ENCODE measurements around the gene CRYBA2. TPM values are rescaled to one million over a fixed set of nuclear protein-coding genes. Genes with fewer than 3 reads are reported as not detected.

CRYBA2 gene
- total and polyA plus RNA-seq, 9 of the 15 experiments (the other 6 are each of a cell fraction or from before 2014, with no cell fraction given): 0.11 to 1.8 (median 0.62) TPM; not detected in 5

DNA sequence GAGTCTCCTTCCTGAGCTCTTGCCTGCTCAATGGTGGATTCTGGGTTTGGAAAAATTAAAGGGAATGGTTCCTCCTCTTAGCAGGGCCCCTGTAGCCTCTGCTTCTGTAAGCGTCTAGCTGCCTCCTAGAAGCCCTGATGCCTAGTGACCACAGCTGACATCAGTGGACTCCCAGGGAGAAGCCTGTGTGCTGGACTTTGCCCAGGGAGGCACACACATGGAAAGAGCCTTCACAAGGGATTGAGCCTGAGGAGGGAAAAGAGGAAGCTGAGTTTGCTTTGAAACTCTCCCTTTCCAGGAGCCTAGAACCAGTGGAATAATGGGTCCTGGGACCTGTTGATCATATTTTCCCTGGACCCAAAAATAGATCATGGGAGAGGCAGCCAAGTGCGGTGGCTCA lies 49.5 kb upstream of the CRYBA2 start:
- Histone ChIP-seq H3K9me1 (ENCODE audit: control insufficient read depth, insufficient read depth, low read length) (peaks cover 3% of the 10 kb centered on the region), H3K27ac (ENCODE audit: extremely low read depth, low read depth, low read length) (no peak overlapping the region), H3K4me2 (ENCODE audit: insufficient read depth, low read length) (no peak overlapping the region), H3K9ac (ENCODE audit: insufficient read depth in 1 of 2, low read depth in 2 of 2, low read length in 2 of 2) (no peak overlapping the region), H3K4me3 (no peak overlapping the region), H3K36me3 (ENCODE audit: control insufficient read depth, insufficient read depth, low read length) (no peaks in the 10 kb centered on the region), H2AFZ (ENCODE audit: low read depth, low read length) (no peak overlapping the region), H4K20me1 (replicated peaks; ENCODE audit: control insufficient read depth, insufficient read depth, low read length) (no peaks in the 10 kb centered on the region), H3K79me2 (ENCODE audit: control insufficient read depth, insufficient read depth, low read length) (no peaks in the 10 kb centered on the region), H3K27me3 (ENCODE audit: control insufficient read depth in 2 of 2, insufficient read depth in 2 of 2, low read length in 2 of 2) (peaks cover 3 to 24% of the 10 kb centered on the region in 2 experiments; a peak in 3 of 5 replicates), H3K9me3 (replicated peaks; ENCODE audit: control insufficient read depth, insufficient read depth, low read depth, low read length) (no peaks in the 10 kb centered on the region), H3K4me1 (replicated peaks in 1 of 2; ENCODE audit: control insufficient read depth in 2 of 2, insufficient read depth in 2 of 2, low read length in 2 of 2) (no peaks in the 10 kb centered on the region)
- CTCF ChIA-PET (ENCODE audit: low intra/inter-chr PET ratio): no interaction called here
- BruUV-seq (replicated peaks): no TSS peak
- 5% methylated on average over 2 of the region's 2 CpGs for WGBS (ENCODE audit: insufficient coverage, low coverage, missing lambda C conversion rate)
- DNase-seq (ENCODE audit: extremely low read depth in 1 of 4, low spot score in 3 of 4): no peak
- ATAC-seq: no peak
- TF ChIP-seq ADNP (tag; IDR thresholded peaks at IDR 0.05) (no peak), LEF1 (IDR thresholded peaks at IDR 0.05) (no peak), HNRNPK (IDR thresholded peaks at IDR 0.05; ENCODE audit: low read depth, low read length, poor library complexity, severe bottlenecking) (no peak)
- TF ChIP-seq, protein P1, sequence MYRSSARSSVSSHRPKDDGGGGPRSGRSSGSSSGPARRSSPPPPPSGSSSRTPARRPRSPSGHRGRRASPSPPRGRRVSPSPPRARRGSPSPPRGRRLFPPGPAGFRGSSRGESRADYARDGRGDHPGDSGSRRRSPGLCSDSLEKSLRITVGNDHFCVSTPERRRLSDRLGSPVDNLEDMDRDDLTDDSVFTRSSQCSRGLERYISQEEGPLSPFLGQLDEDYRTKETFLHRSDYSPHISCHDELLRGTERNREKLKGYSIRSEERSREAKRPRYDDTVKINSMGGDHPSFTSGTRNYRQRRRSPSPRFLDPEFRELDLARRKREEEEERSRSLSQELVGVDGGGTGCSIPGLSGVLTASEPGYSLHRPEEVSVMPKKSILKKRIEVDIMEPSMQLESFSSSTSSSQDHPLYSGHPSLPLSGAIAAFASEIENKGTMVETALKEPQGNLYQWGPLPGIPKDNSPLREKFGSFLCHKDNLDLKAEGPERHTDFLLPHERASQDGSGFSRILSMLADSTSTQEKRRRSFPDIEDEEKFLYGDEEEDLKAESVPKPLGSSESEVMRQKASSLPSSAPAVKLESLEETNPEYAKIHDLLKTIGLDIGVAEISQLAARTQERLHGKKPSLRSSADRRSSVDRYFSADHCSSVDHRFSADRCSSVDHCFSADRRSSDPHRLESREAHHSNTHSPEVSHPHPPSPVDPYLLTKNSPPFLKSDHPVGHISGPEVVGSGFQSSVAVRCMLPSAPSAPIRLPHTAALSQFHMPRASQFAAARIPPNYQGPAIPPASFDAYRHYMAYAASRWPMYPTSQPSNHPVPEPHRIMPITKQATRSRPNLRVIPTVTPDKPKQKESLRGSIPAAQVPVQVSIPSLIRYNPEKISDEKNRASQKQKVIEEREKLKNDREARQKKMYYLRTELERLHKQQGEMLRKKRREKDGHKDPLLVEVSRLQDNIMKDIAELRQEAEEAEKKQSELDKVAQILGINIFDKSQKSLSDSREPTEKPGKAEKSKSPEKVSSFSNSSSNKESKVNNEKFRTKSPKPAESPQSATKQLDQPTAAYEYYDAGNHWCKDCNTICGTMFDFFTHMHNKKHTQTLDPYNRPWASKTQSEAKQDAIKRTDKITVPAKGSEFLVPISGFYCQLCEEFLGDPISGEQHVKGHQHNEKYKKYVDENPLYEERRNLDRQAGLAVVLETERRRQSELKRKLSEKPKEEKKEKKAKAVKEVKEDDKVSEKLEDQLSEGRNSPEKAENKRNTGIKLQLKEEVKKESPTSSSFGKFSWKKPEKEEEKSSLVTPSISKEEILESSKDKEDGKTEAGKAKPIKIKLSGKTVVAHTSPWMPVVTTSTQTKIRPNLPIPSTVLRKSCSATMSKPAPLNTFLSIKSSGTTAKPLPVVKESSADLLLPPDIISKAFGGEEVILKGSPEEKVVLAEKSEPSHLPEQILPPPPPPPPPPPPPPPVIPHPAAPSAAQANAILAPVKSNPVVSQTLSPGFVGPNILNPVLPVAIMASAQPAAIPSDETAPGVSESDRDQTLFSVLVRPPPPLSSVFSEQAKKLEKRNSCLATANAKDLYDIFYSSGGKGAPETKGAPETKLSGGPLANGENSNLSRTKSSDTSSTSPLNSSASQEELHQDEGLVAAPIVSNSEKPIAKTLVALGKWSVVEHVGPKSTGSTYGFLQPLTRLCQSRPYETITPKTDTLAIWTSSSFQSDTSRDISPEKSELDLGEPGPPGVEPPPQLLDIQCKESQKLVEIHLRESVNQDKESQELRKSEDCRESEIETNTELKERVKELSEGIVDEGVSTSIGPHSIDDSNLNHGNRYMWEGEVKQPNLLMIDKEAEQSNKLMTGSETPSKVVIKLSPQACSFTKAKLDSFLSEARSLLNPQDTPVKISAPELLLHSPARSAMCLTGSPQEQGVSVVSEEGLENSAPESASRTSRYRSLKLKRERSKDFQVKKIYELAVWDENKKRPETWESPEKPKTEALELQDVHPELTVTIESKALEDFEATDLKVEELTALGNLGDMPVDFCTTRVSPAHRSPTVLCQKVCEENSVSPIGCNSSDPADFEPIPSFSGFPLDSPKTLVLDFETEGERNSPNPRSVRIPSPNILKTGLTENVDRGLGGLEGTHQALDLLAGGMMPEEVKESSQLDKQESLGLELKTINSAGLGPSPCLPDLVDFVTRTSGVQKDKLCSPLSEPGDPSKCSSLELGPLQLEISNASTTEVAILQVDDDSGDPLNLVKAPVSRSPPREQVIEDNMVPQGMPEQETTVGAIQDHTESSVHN (IDR thresholded peaks at IDR 0.05; ENCODE audit: borderline replicate concordance in 1 of 2, low read depth in 1 of 2): no peak
- no peak for FAIRE-seq
- POLR2A ChIA-PET: no interaction called here
- in situ Hi-C loops (cut with MboI): no loop called here
- intact Hi-C loops (cut with micrococcal nuclease): no loop called here

Measured in K562 (cell line).